Measurements from ENCODE around the gene GP5. TPM values are rescaled to one million over a fixed set of nuclear protein-coding genes. Genes with fewer than 3 reads are reported as not detected.
A peak's percentile ranks its signal among the peaks of the same experiment; 100 is the strongest.

Gene GP5
- total RNA-seq, 2 donors from 2014 or later, result 0.09 to 0.13 TPM

GRCh38 chr3:194404365-194405140 lies 5.5 kb upstream of the GP5 start:
- H3K36me3 Mint-ChIP-seq (ENCODE audit: low read depth), result peaks cover 24% of the 10 kb centered on the region
- no peak overlapping the region for H3K4me3 ChIP-seq (ENCODE audit: low read length)
- peaks cover 48% of the 10 kb centered on the region for H3K36me3 ChIP-seq (ENCODE audit: control insufficient read depth, insufficient read depth, low read length)
- H3K9ac ChIP-seq (ENCODE audit: extremely low read depth, low read length, poor library complexity, severe bottlenecking), result no peak overlapping the region
- no peaks in the 10 kb centered on the region for H3K9me3 Mint-ChIP-seq
- peaks cover 2% of the 10 kb centered on the region for H3K27me3 ChIP-seq (ENCODE audit: control insufficient read depth, insufficient read depth, low read length, poor library complexity, severe bottlenecking)
- H3K27me3 Mint-ChIP-seq (ENCODE audit: insufficient read depth), result no peaks in the 10 kb centered on the region
- H3K27ac Mint-ChIP-seq, result no peak overlapping the region
- H3K4me3 Mint-ChIP-seq, result no peak overlapping the region
- no peak for DNase-seq
- no peaks in the 10 kb centered on the region for H3K9me3 ChIP-seq (ENCODE audit: control insufficient read depth, low read length)
- peak; percentile 90 for TF ChIP-seq CTCF (conservative IDR thresholded peaks at IDR 0.05)
- peaks cover 5% of the 10 kb centered on the region for H3K4me1 ChIP-seq (ENCODE audit: control insufficient read depth, insufficient read depth, low read length)
- H3K27ac ChIP-seq (ENCODE audit: low read depth, low read length), result no peak overlapping the region
- WGBS, 2 experiments (ENCODE audit: insufficient coverage in 1 of 2, insufficient read length in 1 of 2), result 74 to 75% methylated on average over 9 to 10 of the region's 10 CpGs
- H3K4me1 Mint-ChIP-seq, result peaks cover 2% of the 10 kb centered on the region

- Histone ChIP-seq H3K4me3 (ENCODE audit: low read length) (no peak overlapping the region), H3K9me3 (ENCODE audit: control insufficient read depth, low read length) (no peaks in the 10 kb centered on the region), H3K36me3 (ENCODE audit: control insufficient read depth, insufficient read depth, low read length) (peaks cover 34% of the 10 kb centered on the region), H3K4me1 (ENCODE audit: control insufficient read depth, insufficient read depth, low read length) (peaks cover 10% of the 10 kb centered on the region), H3K9ac (ENCODE audit: extremely low read depth, low read length, poor library complexity, severe bottlenecking) (no peak overlapping the region), H3K27ac (ENCODE audit: low read depth, low read length) (no peak overlapping the region), H3K27me3 (ENCODE audit: control insufficient read depth, insufficient read depth, low read length, poor library complexity, severe bottlenecking) (peaks cover 28% of the 10 kb centered on the region)
- no peak overlapping the region for H3K27ac Mint-ChIP-seq
- H3K36me3 Mint-ChIP-seq (ENCODE audit: low read depth), result peaks cover 9% of the 10 kb centered on the region
- H3K27me3 Mint-ChIP-seq (ENCODE audit: insufficient read depth), result peaks cover 23% of the 10 kb centered on the region
- no peaks in the 10 kb centered on the region for H3K4me1 Mint-ChIP-seq
- WGBS, 2 experiments (ENCODE audit: insufficient coverage in 1 of 2, insufficient read length in 1 of 2), result 89 to 90% methylated on average over 4 to 8 of the region's 8 CpGs
- no peaks in the 10 kb centered on the region for H3K9me3 Mint-ChIP-seq
- TF ChIP-seq CTCF (conservative IDR thresholded peaks at IDR 0.05), result no peak
- no peak for DNase-seq
- no peak overlapping the region for H3K4me3 Mint-ChIP-seq
These were observed 2.8 kb upstream of the GP5 start for GRCh38 chr3:194401868-194402329.

- Mint-ChIP-seq H3K9me3 (no peaks in the 10 kb centered on the region), H3K4me1 (peaks cover 2% of the 10 kb centered on the region), H3K36me3 (ENCODE audit: low read depth) (peaks cover 9% of the 10 kb centered on the region), H3K27me3 (ENCODE audit: insufficient read depth) (peaks cover 27% of the 10 kb centered on the region), H3K4me3 (no peak overlapping the region), H3K27ac (no peak overlapping the region)
- Histone ChIP-seq H3K9me3 (ENCODE audit: control insufficient read depth, low read length) (no peaks in the 10 kb centered on the region), H3K27me3 (ENCODE audit: control insufficient read depth, insufficient read depth, low read length, poor library complexity, severe bottlenecking) (peaks cover 34% of the 10 kb centered on the region), H3K4me1 (ENCODE audit: control insufficient read depth, insufficient read depth, low read length) (peaks cover 10% of the 10 kb centered on the region), H3K4me3 (ENCODE audit: low read length) (no peak overlapping the region), H3K36me3 (ENCODE audit: control insufficient read depth, insufficient read depth, low read length) (peaks cover 29% of the 10 kb centered on the region), H3K9ac (ENCODE audit: extremely low read depth, low read length, poor library complexity, severe bottlenecking) (no peak overlapping the region), H3K27ac (ENCODE audit: low read depth, low read length) (no peak overlapping the region)
- TF ChIP-seq CTCF (conservative IDR thresholded peaks at IDR 0.05), result no peak
- no peak for DNase-seq
- WGBS, 2 experiments (ENCODE audit: insufficient coverage in 1 of 2, insufficient read length in 1 of 2), result 93 to 95% methylated on average over 5 to 9 of the region's 9 CpGs
These were observed 2.3 kb upstream of the GP5 start for GRCh38 chr3:194401346-194401745.
